GM19099 (cell line): Measurements from ENCODE around the gene ZDHHC11B.

Experiments
- POLR2A ChIP-seq: IDR thresholded peaks from 3 replicates; pipeline ENCODE4 v1.6.1; 2011; ENCODE audit warnings: low read depth; ENCODE audit not compliant: insufficient read length; ENCODE audit errors: extremely low read depth

ZDHHC11B gene

DNA sequence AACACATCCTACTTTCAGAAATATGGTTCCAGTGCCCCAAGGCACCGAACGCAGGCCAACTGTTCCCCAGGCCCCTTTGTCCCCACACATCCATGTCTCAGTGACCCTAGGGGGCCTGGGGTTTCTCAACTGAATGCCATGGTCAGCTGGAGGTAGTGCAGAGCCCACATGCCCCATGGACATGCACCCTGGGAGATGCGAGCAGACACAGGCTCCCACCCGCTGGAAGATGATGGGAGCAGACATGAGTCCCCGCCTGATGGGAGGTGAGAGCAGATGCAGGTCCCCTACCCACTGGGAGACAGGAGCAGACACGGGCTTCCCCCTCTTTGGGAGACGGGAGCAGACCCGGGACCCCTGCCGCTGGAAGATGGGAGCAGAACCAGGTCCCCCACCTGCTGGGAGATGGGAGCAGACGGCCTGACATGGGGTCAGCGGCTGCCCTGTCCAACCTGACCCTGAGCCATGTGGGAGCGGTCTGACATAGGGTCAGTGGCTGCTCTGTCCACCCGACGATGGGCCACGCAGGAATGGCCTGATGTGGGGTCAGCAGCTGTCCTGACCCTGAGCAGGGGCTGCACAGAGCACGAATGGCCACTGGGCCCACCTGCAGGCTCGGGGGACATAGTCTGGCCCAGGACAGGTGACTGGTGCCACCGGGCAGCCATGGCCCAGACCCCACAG is 18.4 kb downstream of the ZDHHC11B start:
- TF ChIP-seq POLR2A, result no peak

DNA sequence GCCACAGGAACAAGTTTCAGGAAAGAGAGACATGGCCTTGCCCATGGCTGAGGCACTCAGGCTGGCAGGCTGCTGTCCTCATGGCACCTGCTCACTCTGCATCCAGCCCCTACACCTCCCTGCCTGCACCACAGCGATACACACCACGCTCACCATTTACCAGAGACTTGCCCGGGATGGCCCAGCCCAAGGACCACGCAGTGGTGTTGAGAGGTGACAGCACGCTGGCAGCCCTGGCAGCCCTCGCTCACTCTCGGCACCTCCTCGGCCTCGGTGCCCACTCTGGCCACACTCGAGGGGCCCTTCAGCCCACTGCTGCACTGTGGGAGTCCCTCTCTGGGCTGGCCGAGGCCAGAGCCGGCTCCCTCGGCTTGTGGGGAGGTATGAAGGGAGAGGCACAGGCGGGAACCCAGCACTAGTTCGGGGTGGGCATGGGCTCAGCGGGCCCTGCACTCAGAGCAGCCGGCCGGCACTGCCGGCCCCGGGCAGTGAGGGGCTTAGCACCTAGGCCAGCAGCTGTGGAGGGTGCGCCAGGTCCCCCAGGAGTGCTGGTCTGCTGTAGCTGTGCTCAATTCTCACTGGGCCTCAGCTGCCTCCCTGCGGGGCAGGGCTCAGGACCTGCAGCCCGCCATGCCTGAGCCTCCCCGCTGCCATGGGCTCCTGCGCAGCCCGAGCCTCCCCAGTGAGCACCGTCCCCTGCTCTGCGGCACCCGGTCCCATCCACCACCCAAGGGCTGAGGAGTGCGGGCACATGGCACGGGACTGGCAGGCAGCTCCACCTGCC is 20.3 kb downstream of the ZDHHC11B start:
- TF ChIP-seq POLR2A, result no peak

DNA sequence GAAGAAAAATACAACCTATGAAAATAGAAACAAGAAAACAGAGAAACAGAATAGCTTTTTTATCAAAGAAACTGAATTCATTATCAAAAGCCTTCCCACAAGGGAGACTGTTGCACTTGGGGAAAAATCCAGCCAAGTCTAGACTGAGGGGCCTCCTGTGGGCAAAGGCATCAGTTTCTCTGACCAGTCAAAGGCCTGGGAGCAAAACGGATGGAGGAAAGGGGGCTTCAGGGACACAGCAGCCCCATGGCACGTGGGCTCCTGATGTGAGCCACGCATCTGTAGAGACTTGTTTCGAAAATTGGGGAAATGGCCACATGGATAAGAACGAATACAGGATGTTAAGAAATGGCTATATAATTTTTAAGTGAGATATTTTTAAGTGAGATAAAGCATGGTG is 21.1 kb downstream of the ZDHHC11B start:
- TF ChIP-seq POLR2A, result no peak

DNA sequence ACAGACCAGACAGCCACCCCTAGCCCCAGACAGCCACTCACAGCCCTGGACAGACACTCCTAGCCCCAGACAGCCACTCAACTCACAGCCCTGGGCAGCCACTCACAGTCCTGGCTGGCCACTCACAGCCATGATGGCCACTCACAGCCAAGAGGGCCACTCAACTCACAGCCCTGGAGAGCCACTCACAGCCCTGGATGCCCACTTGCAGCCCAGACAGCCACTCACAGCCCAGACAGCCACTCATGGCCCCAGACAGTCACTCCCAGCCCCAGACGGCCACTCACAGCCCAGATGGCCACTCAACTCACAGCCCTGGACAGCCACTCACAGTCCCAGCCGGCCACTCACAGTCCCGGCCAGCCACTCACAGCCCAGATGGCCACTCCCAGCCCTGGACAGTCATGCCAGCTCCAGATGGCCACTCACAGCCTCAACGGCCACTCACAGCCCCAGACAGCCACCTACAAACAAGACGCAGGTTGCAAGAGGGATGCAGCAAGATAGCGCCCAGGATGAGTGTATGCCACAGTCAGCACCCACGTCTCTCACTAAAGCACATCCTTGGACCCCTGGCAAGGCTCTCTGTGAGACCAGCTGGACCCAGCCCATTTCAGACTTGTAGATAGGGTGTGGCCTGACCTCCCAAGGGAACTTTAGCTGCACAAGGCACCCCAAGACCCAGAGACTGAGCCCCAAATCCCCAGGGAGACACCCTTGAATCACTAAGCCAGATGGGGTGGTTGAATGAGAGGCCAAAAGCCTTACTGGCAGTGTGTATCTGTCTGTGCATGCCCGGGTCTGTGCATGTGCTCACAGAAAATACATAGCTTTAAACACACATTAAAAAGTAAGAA is 22.4 kb downstream of the ZDHHC11B start:
- no peak for TF ChIP-seq POLR2A

DNA sequence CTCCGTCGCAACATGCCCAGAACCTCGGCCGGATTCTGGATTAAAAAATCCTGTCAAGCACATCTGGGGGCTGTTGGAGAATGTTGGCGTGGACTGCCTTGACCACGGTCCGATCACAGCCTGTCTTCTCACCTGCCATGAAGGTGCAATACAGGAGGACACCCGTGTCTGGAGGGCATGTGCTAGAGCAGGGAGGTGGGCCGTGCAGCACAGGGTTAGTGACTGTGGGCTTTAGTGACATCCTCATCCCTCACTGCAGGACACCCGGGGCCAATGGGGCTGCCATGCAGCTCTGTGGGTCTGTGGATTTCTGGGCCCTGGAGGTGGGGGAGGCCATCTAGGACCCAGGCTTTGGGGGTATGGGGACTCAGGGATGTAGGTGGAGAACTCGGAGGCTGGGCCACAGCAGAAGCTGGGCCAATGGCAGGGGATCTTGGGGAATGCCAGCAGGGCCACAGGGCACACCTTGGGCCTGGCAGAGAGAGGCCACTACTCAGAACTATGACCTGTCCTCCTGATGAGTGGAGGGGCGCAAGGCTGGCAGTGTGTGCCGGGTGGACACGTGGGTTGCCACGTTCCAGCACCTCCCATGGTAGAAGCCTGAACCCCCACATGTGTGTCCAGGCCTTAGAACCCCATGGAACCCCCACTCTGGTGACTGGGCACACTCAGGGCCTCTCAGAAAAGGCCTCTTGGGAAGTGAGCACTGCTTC is 23.3 kb downstream of the ZDHHC11B start:
- no peak for TF ChIP-seq POLR2A

DNA sequence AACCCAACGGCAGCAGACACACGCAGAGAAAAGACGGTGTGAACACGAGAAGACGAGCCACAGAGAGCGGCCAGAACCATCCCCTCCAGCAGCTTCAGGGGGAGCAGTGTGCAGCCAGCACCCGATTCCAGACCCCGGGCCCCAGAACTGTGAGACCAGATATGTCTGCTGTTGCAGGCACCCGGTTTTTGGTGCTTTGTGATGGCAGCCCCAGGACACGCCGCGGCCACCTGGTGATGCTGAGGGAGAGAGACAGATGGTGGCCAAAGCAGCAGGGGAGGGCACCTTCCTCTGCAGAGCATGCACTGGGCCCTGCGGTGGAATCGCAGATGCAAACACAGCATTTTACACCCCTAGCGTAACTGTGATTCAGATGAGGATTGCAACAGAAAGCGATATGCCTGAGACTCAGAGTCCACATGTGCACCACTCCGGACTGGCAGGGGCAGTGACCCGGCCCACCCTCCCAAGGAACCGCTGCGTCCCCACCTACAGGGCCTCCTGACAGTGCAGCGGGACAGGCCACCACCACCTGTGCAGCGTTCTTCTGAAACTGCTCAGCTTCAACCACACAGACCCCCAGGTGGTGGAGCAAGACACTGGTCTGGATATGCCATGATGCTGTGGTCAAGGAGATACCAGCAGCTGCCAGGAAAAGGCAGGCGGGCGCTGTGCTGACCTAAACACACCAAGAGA is 24.0 kb downstream of the ZDHHC11B start:
- TF ChIP-seq POLR2A, result no peak

DNA sequence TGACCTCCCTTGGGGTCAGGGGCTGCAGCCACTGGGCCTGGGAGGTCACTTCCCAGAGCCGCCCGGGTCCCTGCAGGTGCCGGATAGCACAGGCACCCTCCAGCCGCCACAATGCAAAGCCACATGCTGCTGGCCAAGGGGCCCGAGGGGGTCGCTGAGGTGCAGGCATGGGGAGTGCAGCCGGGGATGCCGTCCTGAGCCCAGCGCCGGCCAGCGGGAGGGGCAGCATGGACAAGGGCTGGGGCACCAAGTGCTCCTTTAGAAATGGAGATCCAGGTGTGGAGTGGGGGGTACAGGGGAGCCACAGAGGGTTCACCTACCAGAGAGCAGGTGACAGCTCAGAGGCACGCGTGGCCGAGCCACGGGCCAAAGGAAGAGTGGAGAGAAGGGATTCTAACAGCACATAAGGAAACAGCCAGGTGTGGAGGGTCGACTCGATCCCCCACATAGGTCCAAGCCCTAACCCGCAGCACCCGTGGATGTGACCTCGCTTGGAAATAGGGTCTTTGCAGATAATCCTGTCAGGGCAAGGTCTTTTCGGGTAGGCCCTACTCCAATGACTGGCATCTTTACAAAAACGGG is 24.7 kb downstream of the ZDHHC11B start:
- no peak for TF ChIP-seq POLR2A

DNA sequence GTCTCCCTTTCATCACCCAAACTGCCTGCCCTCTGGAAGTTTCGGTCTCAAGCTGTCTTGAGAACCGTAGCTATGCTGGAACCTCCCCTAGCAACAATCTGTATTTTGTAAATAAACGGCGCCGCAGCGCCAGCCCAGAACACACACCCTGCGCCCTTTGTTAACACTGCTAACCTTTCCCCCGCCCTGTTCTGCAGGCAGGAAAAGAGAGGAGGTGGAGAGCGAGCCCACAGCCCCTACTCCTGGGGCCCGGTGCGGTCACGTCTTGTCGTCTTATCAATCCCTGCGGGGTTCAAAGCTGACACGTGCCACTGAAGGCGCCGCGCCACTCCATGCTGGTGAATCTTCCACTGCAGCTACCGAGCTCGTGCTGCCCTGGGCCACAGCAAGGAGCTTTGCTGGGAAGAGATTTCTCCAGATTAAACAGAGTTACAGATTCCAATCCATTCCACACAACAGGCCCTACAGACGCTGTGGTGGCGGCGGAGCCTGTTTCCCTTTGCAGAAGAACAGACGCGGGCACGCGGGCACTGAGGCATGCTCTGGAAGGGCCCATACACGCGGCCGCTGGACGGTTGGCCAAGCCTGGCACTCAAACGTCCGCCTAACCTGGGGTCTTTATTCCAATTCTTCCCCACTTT is 25.3 kb downstream of the ZDHHC11B start:
- TF ChIP-seq POLR2A, result no peak

DNA sequence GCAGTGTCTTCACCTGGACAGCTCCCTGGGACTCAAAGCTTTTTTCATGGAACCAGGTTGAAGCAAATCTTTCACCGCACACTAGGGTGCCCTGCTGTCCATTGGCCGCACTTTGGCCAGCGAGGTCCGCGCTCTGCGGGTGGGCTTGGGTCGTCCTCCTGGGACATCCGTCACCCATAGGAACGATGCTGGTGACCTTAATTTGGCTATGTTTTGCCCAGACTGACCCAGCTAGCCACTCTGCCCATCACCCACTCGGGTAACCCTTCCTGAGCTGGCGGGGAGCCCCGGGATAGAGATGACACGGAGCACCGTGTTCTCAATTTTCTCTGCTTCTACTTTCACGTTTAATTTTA is 25.9 kb downstream of the ZDHHC11B start:
- no peak for TF ChIP-seq POLR2A

DNA sequence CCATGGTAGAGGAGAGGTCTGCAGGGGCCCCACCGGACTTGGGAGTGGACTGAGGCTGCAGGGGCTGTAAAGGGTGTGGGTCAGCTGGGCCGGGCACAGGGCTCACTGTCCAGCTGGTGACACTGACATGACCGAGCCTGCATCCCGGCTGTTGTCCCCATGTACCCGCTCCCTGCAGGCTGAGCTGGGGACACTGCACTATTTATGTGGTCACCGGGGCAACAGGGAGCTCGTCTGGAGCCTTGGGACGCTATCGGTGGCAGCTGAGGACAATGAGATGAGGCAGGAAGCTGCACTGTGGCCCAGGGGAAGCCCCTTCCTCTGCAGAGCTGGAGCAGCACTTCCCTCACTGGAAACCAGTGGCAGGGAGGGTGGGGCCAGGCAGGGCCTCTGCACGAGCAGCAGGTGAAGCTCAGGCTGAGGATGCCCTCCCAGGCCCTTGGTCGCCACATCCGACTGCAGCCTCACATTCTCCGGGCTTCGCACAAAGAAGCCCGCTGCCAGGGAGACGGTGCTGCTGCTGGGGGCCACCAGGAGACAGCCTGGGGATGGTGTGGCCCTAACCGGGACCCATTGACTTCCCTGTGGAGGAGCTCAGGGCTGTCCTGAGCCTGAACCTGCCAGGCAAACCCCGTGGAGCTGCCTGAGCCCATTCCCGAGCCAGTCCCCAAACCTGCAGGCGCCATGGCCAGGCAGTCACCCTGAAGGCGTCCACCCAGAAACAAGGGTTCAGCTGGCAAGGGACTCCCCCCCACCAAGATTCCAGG is 26.4 kb downstream of the ZDHHC11B start:
- TF ChIP-seq POLR2A, result no peak

DNA sequence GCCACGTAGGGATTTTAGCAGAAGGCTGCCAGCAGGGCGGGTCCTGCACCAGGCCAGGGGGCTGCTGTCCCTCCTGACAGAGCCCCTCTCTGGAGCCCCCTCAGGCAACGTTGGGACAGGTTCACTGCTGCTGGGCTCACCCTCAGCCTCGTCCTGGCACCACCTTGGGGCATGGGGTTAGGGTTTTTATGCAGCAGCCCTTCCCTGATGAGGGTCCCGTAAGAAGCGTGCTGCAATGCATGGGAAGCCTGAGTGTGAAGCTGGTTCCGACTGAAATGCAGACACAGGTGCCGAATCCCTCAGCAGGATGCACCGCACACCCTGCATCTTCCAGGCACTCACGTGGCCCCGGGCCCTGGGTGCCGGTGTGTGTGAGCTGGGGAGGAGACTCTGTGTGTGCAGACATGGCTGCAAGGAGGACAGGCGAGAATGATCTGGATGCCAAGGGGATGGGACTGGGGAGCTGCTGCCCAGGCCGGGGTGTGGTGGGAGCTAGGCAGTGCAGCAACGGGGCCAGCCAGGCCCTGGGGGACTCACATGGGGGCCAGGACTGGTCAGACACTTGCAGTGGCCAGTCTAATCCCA is 27.1 kb downstream of the ZDHHC11B start:
- TF ChIP-seq POLR2A, result no peak

DNA sequence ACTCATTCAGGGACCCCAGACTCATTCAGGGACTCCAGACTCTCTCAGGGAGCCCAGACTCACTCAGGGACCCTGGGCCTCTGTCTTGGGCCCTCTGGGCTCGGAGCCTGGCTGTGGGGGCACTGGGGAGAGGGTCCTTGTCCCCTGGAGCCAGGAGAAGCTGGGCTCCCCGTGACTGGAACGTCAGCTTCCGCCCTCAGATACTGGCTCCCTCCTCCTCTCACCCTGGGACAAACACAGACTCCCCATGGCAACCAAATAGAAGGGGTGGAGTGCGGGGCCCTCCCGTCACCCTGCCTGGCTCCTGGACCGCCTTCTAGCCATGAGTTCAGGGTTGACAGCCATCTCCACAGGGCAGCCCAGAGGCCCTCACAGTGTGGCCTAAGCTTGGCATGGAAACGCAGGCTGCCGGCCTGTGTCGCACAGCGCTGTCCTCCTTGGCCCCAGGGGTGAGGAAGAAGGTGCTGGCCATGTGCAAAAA is 27.6 kb downstream of the ZDHHC11B start:
- TF ChIP-seq POLR2A, result no peak

DNA sequence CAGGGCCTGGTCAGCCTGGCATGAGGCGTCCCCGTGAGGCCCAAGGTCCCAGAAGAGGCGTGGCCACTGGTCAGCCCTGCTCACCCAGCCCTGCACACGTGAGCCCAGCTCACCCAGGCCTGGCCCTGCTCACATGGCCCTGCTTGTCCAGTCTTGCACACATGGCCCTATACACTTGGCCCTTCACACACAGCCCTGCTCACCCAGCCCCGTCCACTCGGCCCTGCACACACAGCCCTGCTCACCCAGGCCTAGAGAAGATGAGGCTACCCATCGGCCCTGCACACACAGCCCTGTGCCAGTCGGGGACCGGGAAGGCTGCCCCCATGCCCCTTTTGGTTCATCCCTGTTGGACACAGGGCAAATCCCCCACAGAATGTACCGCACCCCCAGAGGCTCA is 28.4 kb downstream of the ZDHHC11B start:
- TF ChIP-seq POLR2A, result no peak

DNA sequence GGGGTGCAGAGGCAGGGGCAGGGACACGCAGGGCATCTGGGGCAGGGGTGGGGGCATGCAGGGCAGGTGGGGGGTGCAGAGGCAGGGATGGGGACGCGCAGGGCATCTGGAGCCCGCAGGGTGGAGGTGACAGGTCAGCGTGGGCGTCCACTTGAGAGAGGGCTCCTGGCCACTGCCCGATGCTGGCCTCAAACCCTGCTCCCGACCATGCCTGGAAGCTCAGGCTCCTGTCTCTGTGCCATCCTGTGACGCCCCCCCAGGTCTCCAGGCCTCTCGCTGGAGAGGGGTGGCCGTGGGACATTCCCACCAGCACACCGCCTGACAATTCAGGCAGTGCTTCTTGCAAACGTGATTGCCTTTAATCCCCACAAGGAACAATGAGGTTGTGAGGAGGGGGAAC is 33.0 kb downstream of the ZDHHC11B start:
- TF ChIP-seq POLR2A, result no peak
